ENCODE data around the gene MLKL.
"Not testable (repeated sequence)": the region's sequence is repeated elsewhere in the genome, so short reads cannot be mapped to it uniquely, and the experiment has no call there.

Gene MLKL

GRCh38 chr16:74691093-74691855, 9.4 kb downstream of the MLKL start:
- no peak overlapping the region for H3K4me3 ChIP-seq (ENCODE audit: low read depth, low read length)
- DNase-seq (ENCODE audit: low read depth) = peak; percentile 28
- no peak for TF ChIP-seq MYC (IDR thresholded peaks at IDR 0.05; ENCODE audit: low read depth, low read length)
- TF ChIP-seq MAX (IDR thresholded peaks at IDR 0.05; ENCODE audit: low read depth, low read length) = no peak
- no peak for TF ChIP-seq CTCF (IDR thresholded peaks at IDR 0.05; ENCODE audit: low read depth, low read length)

GRCh38 chr16:74682556-74682955, 18.1 kb downstream of the MLKL start:
- TF ChIP-seq MAX (IDR thresholded peaks at IDR 0.05; ENCODE audit: low read depth, low read length) (no peak), MYC (IDR thresholded peaks at IDR 0.05; ENCODE audit: low read depth, low read length) (no peak)
- no peak for DNase-seq (ENCODE audit: low read depth)
- H3K4me3 ChIP-seq (ENCODE audit: low read depth, low read length) = no peak overlapping the region

- no peak overlapping the region for H3K4me3 ChIP-seq (ENCODE audit: low read depth, low read length)
- TF ChIP-seq MYC (IDR thresholded peaks at IDR 0.05; ENCODE audit: low read depth, low read length) (no peak), CTCF (IDR thresholded peaks at IDR 0.05; ENCODE audit: low read depth, low read length) (no peak), POLR2A (IDR thresholded peaks at IDR 0.05; ENCODE audit: extremely low read depth, insufficient read length) (no peak), MAX (IDR thresholded peaks at IDR 0.05; ENCODE audit: low read depth, low read length) (no peak)
- DNase-seq (ENCODE audit: low read depth) = no peak
Observed at GRCh38 chr16:74680681-74681080, 20.0 kb downstream of the MLKL start.

- no peak overlapping the region for H3K4me3 ChIP-seq (ENCODE audit: low read depth, low read length)
- no peak for TF ChIP-seq CTCF (IDR thresholded peaks at IDR 0.05; ENCODE audit: low read depth, low read length)
- TF ChIP-seq MAX (IDR thresholded peaks at IDR 0.05; ENCODE audit: low read depth, low read length) = no peak
- no peak for TF ChIP-seq MYC (IDR thresholded peaks at IDR 0.05; ENCODE audit: low read depth, low read length)
- TF ChIP-seq POLR2A (IDR thresholded peaks at IDR 0.05; ENCODE audit: extremely low read depth, insufficient read length) = no peak
- no peak for DNase-seq (ENCODE audit: low read depth)
Observed at GRCh38 chr16:74679983-74680382, 20.7 kb downstream of the MLKL start.

- no peak for DNase-seq (ENCODE audit: low read depth)
- no peak overlapping the region for H3K4me3 ChIP-seq (ENCODE audit: low read depth, low read length)
- TF ChIP-seq MYC (IDR thresholded peaks at IDR 0.05; ENCODE audit: low read depth, low read length) (no peak), POLR2A (IDR thresholded peaks at IDR 0.05; ENCODE audit: extremely low read depth, insufficient read length) (no peak), MAX (IDR thresholded peaks at IDR 0.05; ENCODE audit: low read depth, low read length) (no peak), CTCF (IDR thresholded peaks at IDR 0.05; ENCODE audit: low read depth, low read length) (no peak)
Observed at GRCh38 chr16:74677868-74678267, 22.8 kb downstream of the MLKL start.

GRCh38 chr16:74673876-74674275, 26.8 kb downstream of the MLKL start:
- no peak overlapping the region for H3K4me3 ChIP-seq (ENCODE audit: low read depth, low read length)

GRCh38 chr16:74668877-74669276, 31.8 kb downstream of the MLKL start:
- not testable (repeated sequence) for H3K4me3 ChIP-seq (ENCODE audit: low read depth, low read length); DNase-seq (ENCODE audit: low read depth)

More at GRCh38 chr16:74673876-74674275, 26.8 kb downstream of the MLKL start:
- DNase-seq (ENCODE audit: low read depth) = no peak
- no peak for TF ChIP-seq POLR2A (IDR thresholded peaks at IDR 0.05; ENCODE audit: extremely low read depth, insufficient read length)
- TF ChIP-seq CTCF (IDR thresholded peaks at IDR 0.05; ENCODE audit: low read depth, low read length) = no peak
- no peak for TF ChIP-seq MYC (IDR thresholded peaks at IDR 0.05; ENCODE audit: low read depth, low read length)
- TF ChIP-seq MAX (IDR thresholded peaks at IDR 0.05; ENCODE audit: low read depth, low read length) = no peak

All from NB4 (cell line).